HG03442 (cell line): Measurements from ENCODE around the gene DOCK11.

ENCODE experiments used
- ATAC-seq: cut with Tn5 transposase; IDR thresholded peaks from one replicate; pipeline ENCODE4 v1.9.1; 2021; ENCODE audit warnings: mild to moderate bottlenecking, moderate library complexity; ENCODE audit not compliant: unreplicated experiment

DOCK11 gene

GRCh38 chrX:118623062-118623461, 127.4 kb downstream of the DOCK11 start:
- ATAC-seq, result no peak

- no peak for ATAC-seq
Observed at GRCh38 chrX:118626346-118626745, 130.7 kb downstream of the DOCK11 start.

GRCh38 chrX:118627084-118627758, 131.6 kb downstream of the DOCK11 start:
- no peak for ATAC-seq

- no peak for ATAC-seq
Observed at GRCh38 chrX:118630848-118631247, 135.2 kb downstream of the DOCK11 start.

- ATAC-seq, result no peak
Observed at GRCh38 chrX:118631586-118631985, 136.0 kb downstream of the DOCK11 start.

- ATAC-seq, result no peak
Observed at GRCh38 chrX:118632862-118633261, 137.2 kb downstream of the DOCK11 start.

- ATAC-seq, result no peak
Observed at GRCh38 chrX:118633530-118633929, 137.9 kb downstream of the DOCK11 start.

- ATAC-seq, result no peak
Observed at GRCh38 chrX:118634336-118634735, 138.7 kb downstream of the DOCK11 start.

- no peak for ATAC-seq
Observed at GRCh38 chrX:118637997-118638396, 142.4 kb downstream of the DOCK11 start.

GRCh38 chrX:118644378-118644777, 148.8 kb downstream of the DOCK11 start:
- ATAC-seq, result no peak

- no peak for ATAC-seq
Observed at GRCh38 chrX:118652717-118653116, 157.1 kb downstream of the DOCK11 start.

- ATAC-seq, result no peak
Observed at GRCh38 chrX:118654331-118654730, 158.7 kb downstream of the DOCK11 start.

- no peak for ATAC-seq
Observed at GRCh38 chrX:118655561-118656246, 160.1 kb downstream of the DOCK11 start.

GRCh38 chrX:118657413-118657812, 161.8 kb downstream of the DOCK11 start:
- no peak for ATAC-seq

- no peak for ATAC-seq
Observed at GRCh38 chrX:118660085-118660484, 164.5 kb downstream of the DOCK11 start.

- ATAC-seq, result no peak
Observed at GRCh38 chrX:118665204-118665603, 169.6 kb downstream of the DOCK11 start.

GRCh38 chrX:118666521-118666920, 170.9 kb downstream of the DOCK11 start:
- no peak for ATAC-seq

GRCh38 chrX:118669435-118669834, 173.8 kb downstream of the DOCK11 start:
- no peak for ATAC-seq

- no peak for ATAC-seq
Observed at GRCh38 chrX:118675326-118675965, 179.8 kb downstream of the DOCK11 start.

GRCh38 chrX:118675966-118676349, 180.3 kb downstream of the DOCK11 start:
- no peak for ATAC-seq

GRCh38 chrX:118677318-118677717, 181.7 kb downstream of the DOCK11 start:
- ATAC-seq, result no peak

- no peak for ATAC-seq
Observed at GRCh38 chrX:118679290-118679689, 183.7 kb downstream of the DOCK11 start.
